SJSA1 (cell line): ENCODE data around the gene CCDC197. TPM values are rescaled to one million over a fixed set of nuclear protein-coding genes. Genes with fewer than 3 reads are reported as not detected.

Source experiments
- DNase-seq, 2 experiments: peaks; one replicate each; pipeline ENCODE4 v3.0.0-alpha.2; 2015 to 2020; ENCODE audit warnings: low spot score in 2 of 2, low read depth in 1 of 2
- H3K27ac ChIP-seq: fragments of 250-450 bp; sonication (Bioruptor Pico); 2 replicates; pipeline ENCODE4 v1.5.1; 2020; ENCODE audit warnings: mild to moderate bottlenecking, moderate library complexity
- H3K27me3 ChIP-seq: fragments of 250-450 bp; sonication (Bioruptor Pico); replicated peaks from 2 replicates; pipeline ENCODE4 v1.5.1; 2020; ENCODE audit warnings: mild to moderate bottlenecking, moderate library complexity
- H3K36me3 ChIP-seq: fragments of 250-450 bp; sonication (Bioruptor Pico); 2 replicates; pipeline ENCODE4 v1.5.1; 2020; ENCODE audit warnings: mild to moderate bottlenecking
- H3K4me1 ChIP-seq: fragments of 250-450 bp; sonication (Bioruptor Pico); replicated peaks from 2 replicates; pipeline ENCODE4 v1.6.1; 2021; ENCODE audit warnings: mild to moderate bottlenecking
- H3K4me3 ChIP-seq: fragments of 250-450 bp; sonication (Bioruptor Pico); 2 replicates; pipeline ENCODE4 v1.5.1; 2020; ENCODE audit warnings: mild to moderate bottlenecking
- H3K9me3 ChIP-seq: fragments of 250-450 bp; sonication (Bioruptor Pico); replicated peaks from 2 replicates; pipeline ENCODE4 v1.5.1; 2020; ENCODE audit warnings: mild to moderate bottlenecking
- total RNA-seq: library from RNA; depleted of rRNA; stranded (reverse); fragments of >200 nt; shearing (Covaris generic); gene quantifications from 2 replicates; pipeline ENCODE4 v1.2.3, GENCODE V29; 2014

Gene CCDC197
- total RNA-seq, 1 experiment from 2014 or later = not detected

- no peaks in the 10 kb centered on the region for H3K4me1 ChIP-seq
- no peak overlapping the region for H3K4me3 ChIP-seq
- no peak overlapping the region for H3K27ac ChIP-seq
- no peaks in the 10 kb centered on the region for H3K27me3 ChIP-seq
- no peak for DNase-seq
- no peaks in the 10 kb centered on the region for H3K9me3 ChIP-seq
- H3K36me3 ChIP-seq = peaks cover 64% of the 10 kb centered on the region
Measured at GRCh38 chr14:94046696-94047250, 49.7 kb downstream of the CCDC197 start.

GRCh38 chr14:94047581-94047980 lies 50.5 kb downstream of the CCDC197 start:
- Histone ChIP-seq H3K36me3 (peaks cover 72% of the 10 kb centered on the region), H3K27me3 (no peaks in the 10 kb centered on the region), H3K9me3 (no peaks in the 10 kb centered on the region), H3K27ac (no peak overlapping the region), H3K4me3 (no peak overlapping the region), H3K4me1 (no peaks in the 10 kb centered on the region)
- DNase-seq = no peak

GRCh38 chr14:94048691-94049624 lies 51.9 kb downstream of the CCDC197 start:
- Histone ChIP-seq H3K4me1 (no peaks in the 10 kb centered on the region), H3K27me3 (no peaks in the 10 kb centered on the region), H3K4me3 (no peak overlapping the region), H3K9me3 (no peaks in the 10 kb centered on the region), H3K27ac (no peak overlapping the region), H3K36me3 (peaks cover 79% of the 10 kb centered on the region)
- DNase-seq = no peak

- Histone ChIP-seq H3K9me3 (no peaks in the 10 kb centered on the region), H3K27me3 (no peaks in the 10 kb centered on the region), H3K4me3 (no peak overlapping the region), H3K27ac (no peak overlapping the region), H3K36me3 (peaks cover 85% of the 10 kb centered on the region), H3K4me1 (no peaks in the 10 kb centered on the region)
- no peak for DNase-seq
Measured at GRCh38 chr14:94049625-94050023, 52.5 kb downstream of the CCDC197 start.

GRCh38 chr14:94050231-94050880 lies 53.3 kb downstream of the CCDC197 start:
- Histone ChIP-seq H3K27ac (no peak overlapping the region), H3K9me3 (no peaks in the 10 kb centered on the region), H3K4me1 (no peaks in the 10 kb centered on the region), H3K36me3 (peaks cover 87% of the 10 kb centered on the region), H3K27me3 (no peaks in the 10 kb centered on the region), H3K4me3 (no peak overlapping the region)
- DNase-seq = no peak

- no peaks in the 10 kb centered on the region for H3K27me3 ChIP-seq
- no peak overlapping the region for H3K27ac ChIP-seq
- H3K9me3 ChIP-seq = no peaks in the 10 kb centered on the region
- H3K36me3 ChIP-seq = peaks cover 87% of the 10 kb centered on the region
- no peaks in the 10 kb centered on the region for H3K4me1 ChIP-seq
- DNase-seq = no peak
- no peak overlapping the region for H3K4me3 ChIP-seq
Measured at GRCh38 chr14:94051115-94051514, 54.0 kb downstream of the CCDC197 start.

- Histone ChIP-seq H3K27ac (no peak overlapping the region), H3K4me1 (no peaks in the 10 kb centered on the region), H3K27me3 (no peaks in the 10 kb centered on the region), H3K36me3 (peaks cover 91% of the 10 kb centered on the region), H3K4me3 (no peak overlapping the region), H3K9me3 (no peaks in the 10 kb centered on the region)
- no peak for DNase-seq
Measured at GRCh38 chr14:94051779-94052178, 54.7 kb downstream of the CCDC197 start.

- DNase-seq = no peak
- peaks cover 91% of the 10 kb centered on the region for H3K36me3 ChIP-seq
Measured at GRCh38 chr14:94052199-94052598, 55.1 kb downstream of the CCDC197 start.

GRCh38 chr14:94052662-94053061 lies 55.6 kb downstream of the CCDC197 start:
- Histone ChIP-seq H3K4me3 (no peak overlapping the region), H3K27me3 (no peaks in the 10 kb centered on the region), H3K9me3 (no peaks in the 10 kb centered on the region), H3K36me3 (peaks cover 89% of the 10 kb centered on the region), H3K27ac (no peak overlapping the region), H3K4me1 (no peaks in the 10 kb centered on the region)
- DNase-seq = no peak

More at GRCh38 chr14:94052199-94052598, 55.1 kb downstream of the CCDC197 start:
- Histone ChIP-seq H3K9me3 (no peaks in the 10 kb centered on the region), H3K27ac (no peak overlapping the region), H3K27me3 (no peaks in the 10 kb centered on the region), H3K4me1 (no peaks in the 10 kb centered on the region), H3K4me3 (no peak overlapping the region)

GRCh38 chr14:94054401-94054800 lies 57.3 kb downstream of the CCDC197 start:
- H3K27me3 ChIP-seq = no peaks in the 10 kb centered on the region
- no peak overlapping the region for H3K27ac ChIP-seq
- H3K4me3 ChIP-seq = no peak overlapping the region
- H3K9me3 ChIP-seq = no peaks in the 10 kb centered on the region
- no peaks in the 10 kb centered on the region for H3K4me1 ChIP-seq
- no peak for DNase-seq
- H3K36me3 ChIP-seq = peaks cover 89% of the 10 kb centered on the region

- H3K4me3 ChIP-seq = no peak overlapping the region
- H3K27me3 ChIP-seq = no peaks in the 10 kb centered on the region
- H3K27ac ChIP-seq = no peak overlapping the region
- peaks cover 91% of the 10 kb centered on the region for H3K36me3 ChIP-seq
- DNase-seq = no peak
- no peaks in the 10 kb centered on the region for H3K9me3 ChIP-seq
- H3K4me1 ChIP-seq = no peaks in the 10 kb centered on the region
Measured at GRCh38 chr14:94054936-94055335, 57.8 kb downstream of the CCDC197 start.

- Histone ChIP-seq H3K27me3 (no peaks in the 10 kb centered on the region), H3K36me3 (peaks cover 91% of the 10 kb centered on the region), H3K9me3 (no peaks in the 10 kb centered on the region), H3K27ac (no peak overlapping the region), H3K4me3 (no peak overlapping the region), H3K4me1 (no peaks in the 10 kb centered on the region)
- no peak for DNase-seq
Measured at GRCh38 chr14:94056579-94057308, 59.6 kb downstream of the CCDC197 start.

- no peak for DNase-seq
- no peak overlapping the region for H3K4me3 ChIP-seq
- H3K27me3 ChIP-seq = no peaks in the 10 kb centered on the region
- peaks cover 12% of the 10 kb centered on the region for H3K4me1 ChIP-seq
- peaks cover 87% of the 10 kb centered on the region for H3K36me3 ChIP-seq
- H3K27ac ChIP-seq = no peak overlapping the region
- no peaks in the 10 kb centered on the region for H3K9me3 ChIP-seq
Measured at GRCh38 chr14:94058128-94058673, 61.1 kb downstream of the CCDC197 start.
